ENCODE measurements around the gene SMPD4.
"Not testable (repeated sequence)": the region's sequence is repeated elsewhere in the genome, so short reads cannot be mapped to it uniquely, and the experiment has no call there.

SMPD4 gene

GRCh38 chr2:130142396-130143265 lies 38.8 kb downstream of the SMPD4 start:
- not testable (repeated sequence) for H3K36me3 ChIP-seq (ENCODE audit: insufficient read depth, low read length); H3K27me3 ChIP-seq (ENCODE audit: control insufficient read depth, insufficient read depth, low read length); H3K4me1 ChIP-seq (ENCODE audit: control insufficient read depth, insufficient read depth, low read length); H3K4me2 ChIP-seq (ENCODE audit: low read length); H3K9ac ChIP-seq (ENCODE audit: low read depth, low read length); H3K4me3 ChIP-seq (ENCODE audit: low read length); H3K9me3 ChIP-seq (replicated peaks; ENCODE audit: low read length)

DNA sequence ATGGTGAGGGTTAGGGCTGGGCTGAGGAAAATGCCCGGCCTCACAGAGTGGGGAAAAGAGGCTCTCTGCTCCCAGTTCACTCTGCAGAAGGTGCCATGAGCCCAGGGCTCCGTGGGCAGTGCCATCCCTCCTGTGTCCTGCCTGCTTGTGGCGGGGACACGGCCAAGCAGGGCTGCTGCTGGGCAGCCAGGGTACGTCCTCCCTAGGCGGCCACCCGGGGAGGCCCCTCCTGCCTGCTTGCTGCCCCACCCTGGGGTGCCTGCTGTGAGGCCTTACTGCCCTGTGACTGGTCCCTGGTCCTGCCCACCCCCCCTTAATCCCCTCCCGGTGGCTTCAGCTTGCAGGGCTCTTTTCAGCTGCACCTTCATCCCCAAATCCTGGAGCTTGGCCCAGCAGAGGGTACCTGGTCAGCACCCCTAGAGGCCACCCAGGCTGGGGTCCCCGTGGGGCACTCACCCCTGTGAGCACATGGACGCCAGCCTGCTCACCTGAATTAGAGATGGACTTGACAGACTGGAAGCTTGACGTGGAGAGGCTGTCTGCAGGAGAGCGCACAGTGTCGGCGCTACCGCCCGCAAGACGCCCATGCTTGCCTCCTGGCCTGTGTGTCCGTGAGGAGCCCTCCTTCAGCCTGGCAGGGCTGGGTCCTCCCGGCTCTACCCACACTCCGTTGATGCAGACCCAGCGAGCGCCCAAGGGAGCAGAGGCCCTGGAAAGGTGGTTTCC lies 39.6 kb downstream of the SMPD4 start:
- H3K9ac ChIP-seq (ENCODE audit: low read depth, low read length); H3K4me1 ChIP-seq (ENCODE audit: control insufficient read depth, insufficient read depth, low read length); H3K27me3 ChIP-seq (ENCODE audit: control insufficient read depth, insufficient read depth, low read length); H3K36me3 ChIP-seq (ENCODE audit: insufficient read depth, low read length); H3K9me3 ChIP-seq (replicated peaks; ENCODE audit: low read length); H3K4me3 ChIP-seq (ENCODE audit: low read length); H3K4me2 ChIP-seq (ENCODE audit: low read length): not testable (repeated sequence)

DNA sequence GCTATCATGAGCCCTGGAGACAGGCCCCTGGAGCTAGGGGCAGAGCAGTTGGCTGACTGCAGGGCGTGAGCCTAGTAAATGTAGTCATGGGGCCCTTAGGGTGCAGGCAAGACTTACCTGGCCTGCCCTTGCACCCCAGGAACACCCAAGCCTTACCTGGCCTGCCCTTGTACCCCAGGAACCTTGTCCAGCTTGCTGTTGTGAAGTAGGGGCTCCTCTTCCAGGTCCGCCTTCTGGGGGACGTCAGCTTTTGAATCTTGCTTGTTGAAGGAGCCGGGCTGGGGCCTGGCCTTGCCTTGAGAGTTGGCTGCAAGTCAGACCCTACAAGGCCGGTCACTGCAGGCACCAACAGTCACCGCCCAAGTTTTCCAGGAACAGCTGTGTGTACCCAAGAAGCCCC lies 40.4 kb downstream of the SMPD4 start:
- H3K9ac ChIP-seq (ENCODE audit: low read depth, low read length); H3K36me3 ChIP-seq (ENCODE audit: insufficient read depth, low read length); H3K4me2 ChIP-seq (ENCODE audit: low read length); H3K27me3 ChIP-seq (ENCODE audit: control insufficient read depth, insufficient read depth, low read length); H3K9me3 ChIP-seq (replicated peaks; ENCODE audit: low read length); H3K4me1 ChIP-seq (ENCODE audit: control insufficient read depth, insufficient read depth, low read length); H3K4me3 ChIP-seq (ENCODE audit: low read length): not testable (repeated sequence)

- not testable (repeated sequence) for H3K9ac ChIP-seq (ENCODE audit: low read depth, low read length); H3K4me1 ChIP-seq (ENCODE audit: control insufficient read depth, insufficient read depth, low read length); H3K9me3 ChIP-seq (replicated peaks; ENCODE audit: low read length); H3K27me3 ChIP-seq (ENCODE audit: control insufficient read depth, insufficient read depth, low read length); H3K36me3 ChIP-seq (ENCODE audit: insufficient read depth, low read length); H3K4me3 ChIP-seq (ENCODE audit: low read length); H3K4me2 ChIP-seq (ENCODE audit: low read length)
Observed at GRCh38 chr2:130140516-130140915, 40.9 kb downstream of the SMPD4 start.

DNA sequence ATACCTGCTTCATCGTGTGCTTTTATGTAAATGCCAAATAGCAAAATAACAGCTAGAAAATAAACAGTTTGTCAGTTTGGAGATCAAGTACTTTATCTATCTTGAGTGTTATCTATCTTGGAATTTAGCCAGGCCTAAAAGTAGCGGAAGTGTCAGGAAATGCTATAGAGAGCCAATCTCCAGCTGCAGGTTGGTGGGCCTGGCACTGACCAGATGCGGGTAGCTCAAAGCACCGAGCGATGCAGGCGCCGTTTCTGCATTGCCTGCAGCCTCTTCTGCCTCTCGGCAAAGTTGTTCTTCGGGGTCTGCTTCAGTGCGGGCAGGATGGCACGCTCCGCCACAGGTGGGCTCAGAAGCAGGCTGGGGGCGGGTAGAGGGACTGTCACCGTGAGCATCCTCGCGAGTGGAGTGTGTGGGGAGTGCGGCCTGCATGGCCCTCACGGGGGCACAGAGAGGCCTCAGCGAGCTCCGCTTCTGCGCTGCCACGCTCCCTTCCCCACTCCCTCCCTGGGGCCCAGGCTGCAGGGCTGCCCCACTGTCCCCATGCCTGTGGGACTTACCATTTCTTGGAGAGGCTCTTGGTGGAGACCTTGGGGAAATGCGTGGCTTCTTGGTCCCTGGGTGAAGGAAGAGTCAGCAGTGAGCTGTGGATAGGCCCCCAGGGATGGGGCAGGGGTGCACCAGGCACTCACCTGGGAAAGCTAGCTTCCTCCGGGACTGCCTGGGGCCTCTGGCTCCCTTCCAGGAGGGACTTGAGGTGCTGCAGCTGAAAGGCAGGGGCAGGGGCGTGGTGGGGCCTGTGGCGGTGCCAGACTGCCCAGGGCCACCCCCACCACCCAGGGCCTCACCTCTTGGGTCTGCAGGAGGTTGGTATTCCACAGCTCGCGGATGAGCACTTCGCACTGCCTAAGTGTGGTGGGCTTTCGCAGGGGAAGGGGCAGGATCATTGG lies 41.8 kb downstream of the SMPD4 start:
- not testable (repeated sequence) for H3K27me3 ChIP-seq (ENCODE audit: control insufficient read depth, insufficient read depth, low read length); H3K36me3 ChIP-seq (ENCODE audit: insufficient read depth, low read length); H3K4me3 ChIP-seq (ENCODE audit: low read length); H3K4me1 ChIP-seq (ENCODE audit: control insufficient read depth, insufficient read depth, low read length); H3K9ac ChIP-seq (ENCODE audit: low read depth, low read length); H3K4me2 ChIP-seq (ENCODE audit: low read length); H3K9me3 ChIP-seq (replicated peaks; ENCODE audit: low read length)

DNA sequence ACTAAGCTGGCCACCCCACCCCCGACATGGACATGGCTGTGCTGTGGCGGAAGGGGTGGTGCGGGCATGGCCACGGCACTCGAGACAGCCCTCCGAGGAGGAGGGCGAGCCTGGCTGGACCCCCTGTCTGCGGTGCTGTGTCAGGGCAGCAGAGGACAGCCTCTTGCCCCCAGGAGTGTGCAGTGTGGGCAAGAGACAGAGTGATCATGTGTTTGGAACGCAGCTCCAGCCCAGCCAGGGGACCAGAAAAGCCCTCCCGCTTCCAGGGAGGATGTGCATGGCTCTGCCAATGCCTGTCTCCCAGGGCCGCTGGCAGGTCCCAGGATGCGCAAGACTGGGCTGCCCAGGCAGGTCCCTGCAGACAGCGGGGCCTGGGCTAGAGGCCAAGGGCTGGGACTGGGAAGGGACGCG lies 42.6 kb downstream of the SMPD4 start:
- H3K4me2 ChIP-seq (ENCODE audit: low read length); H3K9ac ChIP-seq (ENCODE audit: low read depth, low read length); H3K4me3 ChIP-seq (ENCODE audit: low read length); H3K36me3 ChIP-seq (ENCODE audit: insufficient read depth, low read length); H3K27me3 ChIP-seq (ENCODE audit: control insufficient read depth, insufficient read depth, low read length); H3K4me1 ChIP-seq (ENCODE audit: control insufficient read depth, insufficient read depth, low read length); H3K9me3 ChIP-seq (replicated peaks; ENCODE audit: low read length): not testable (repeated sequence)

DNA sequence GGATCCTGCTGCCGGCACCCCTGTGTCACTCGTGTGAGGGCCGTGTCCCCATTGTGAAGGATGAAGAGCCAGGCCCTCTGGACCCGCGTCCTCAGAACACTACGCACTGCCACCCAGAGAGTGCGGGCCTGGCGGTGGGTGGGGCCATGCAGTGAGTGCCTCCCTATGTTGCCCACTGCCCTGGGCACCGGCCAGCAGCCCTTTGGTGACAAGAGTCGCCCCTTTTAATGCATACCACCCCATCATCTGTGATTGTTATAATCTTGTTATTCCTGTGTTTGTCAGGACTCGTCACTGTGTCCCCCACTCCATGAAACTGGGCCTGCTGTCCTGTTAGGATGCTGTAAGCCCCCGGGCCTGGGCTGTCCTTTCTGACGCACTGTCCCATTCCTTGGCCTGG lies 43.1 kb downstream of the SMPD4 start:
- H3K9me3 ChIP-seq (replicated peaks; ENCODE audit: low read length); H3K9ac ChIP-seq (ENCODE audit: low read depth, low read length); H3K27me3 ChIP-seq (ENCODE audit: control insufficient read depth, insufficient read depth, low read length); H3K36me3 ChIP-seq (ENCODE audit: insufficient read depth, low read length); H3K4me3 ChIP-seq (ENCODE audit: low read length); H3K4me1 ChIP-seq (ENCODE audit: control insufficient read depth, insufficient read depth, low read length); H3K4me2 ChIP-seq (ENCODE audit: low read length): not testable (repeated sequence)

- not testable (repeated sequence) for H3K4me3 ChIP-seq (ENCODE audit: low read length); H3K9ac ChIP-seq (ENCODE audit: low read depth, low read length); H3K9me3 ChIP-seq (replicated peaks; ENCODE audit: low read length)
Observed at GRCh38 chr2:130137118-130137517, 44.3 kb downstream of the SMPD4 start.

GRCh38 chr2:130136546-130136945 lies 44.9 kb downstream of the SMPD4 start:
- not testable (repeated sequence) for H3K27me3 ChIP-seq (ENCODE audit: control insufficient read depth, insufficient read depth, low read length); H3K4me3 ChIP-seq (ENCODE audit: low read length); H3K4me2 ChIP-seq (ENCODE audit: low read length); H3K36me3 ChIP-seq (ENCODE audit: insufficient read depth, low read length); H3K9me3 ChIP-seq (replicated peaks; ENCODE audit: low read length); H3K9ac ChIP-seq (ENCODE audit: low read depth, low read length); H3K4me1 ChIP-seq (ENCODE audit: control insufficient read depth, insufficient read depth, low read length)

More at GRCh38 chr2:130137118-130137517, 44.3 kb downstream of the SMPD4 start:
- not testable (repeated sequence) for H3K4me1 ChIP-seq (ENCODE audit: control insufficient read depth, insufficient read depth, low read length); H3K27me3 ChIP-seq (ENCODE audit: control insufficient read depth, insufficient read depth, low read length); H3K36me3 ChIP-seq (ENCODE audit: insufficient read depth, low read length); H3K4me2 ChIP-seq (ENCODE audit: low read length)

GRCh38 chr2:130135692-130136541 lies 45.5 kb downstream of the SMPD4 start:
- no peaks in the 10 kb centered on the region for H3K9me3 ChIP-seq (replicated peaks; ENCODE audit: low read length)
- H3K9ac ChIP-seq (ENCODE audit: low read depth, low read length), result no peak overlapping the region
- H3K4me3 ChIP-seq (ENCODE audit: low read length), result no peak overlapping the region
- no peaks in the 10 kb centered on the region for H3K4me1 ChIP-seq (ENCODE audit: control insufficient read depth, insufficient read depth, low read length)
- no peak overlapping the region for H3K4me2 ChIP-seq (ENCODE audit: low read length)
- no peaks in the 10 kb centered on the region for H3K36me3 ChIP-seq (ENCODE audit: insufficient read depth, low read length)
- H3K27me3 ChIP-seq (ENCODE audit: control insufficient read depth, insufficient read depth, low read length), result no peaks in the 10 kb centered on the region

Measured in skeletal muscle satellite cell (primary cell).